Aorta (tissue), 5 donors: ENCODE measurements around the gene CHD6. TPM values are rescaled to one million over a fixed set of nuclear protein-coding genes. Genes with fewer than 3 reads are reported as not detected.

Experiments used
- ATAC-seq: fragments of 200-7000 bp; cut with Tn5 transposase; one replicate; pipeline ENCODE4 v1.9.1; 2022; ENCODE audit warnings: moderate library complexity; ENCODE audit not compliant: low FRiP score
- DNase-seq, 2 donors: peaks; one replicate each; pipeline ENCODE4 v3.0.0-alpha.2; 2020
- H3K27ac ChIP-seq, 2 donors: one replicate each; pipeline ENCODE4 v1.5.1; 2013; ENCODE audit warnings: low read length in 2 of 2, mild to moderate bottlenecking in 2 of 2, moderate library complexity in 2 of 2, control low read depth in 1 of 2, inconsistent platforms in 1 of 2, low read depth in 1 of 2
- H3K27me3 ChIP-seq, 2 donors: one replicate each; pipeline ENCODE4 v1.6.1; 2013; ENCODE audit warnings: control low read depth in 1 of 2, low read length in 1 of 2, mild to moderate bottlenecking in 1 of 2, moderate library complexity in 1 of 2; ENCODE audit not compliant: insufficient read depth in 2 of 2, control insufficient read depth in 1 of 2
- H3K36me3 ChIP-seq, 2 donors: one replicate each; pipeline ENCODE4 v1.6.1; 2013; ENCODE audit warnings: control low read depth in 1 of 2, low read length in 1 of 2, mild to moderate bottlenecking in 1 of 2; ENCODE audit not compliant: insufficient read depth in 2 of 2, control insufficient read depth in 1 of 2
- H3K4me1 ChIP-seq, 2 donors: one replicate each; pipeline ENCODE4 v1.6.1; 2013; ENCODE audit warnings: low read length in 2 of 2, control low read depth in 1 of 2, mild to moderate bottlenecking in 1 of 2, moderate library complexity in 1 of 2; ENCODE audit not compliant: insufficient read depth in 2 of 2, control insufficient read depth in 1 of 2
- H3K4me3 ChIP-seq, 2 donors: one replicate each; pipeline ENCODE4 v1.5.1; 2013; ENCODE audit warnings: low read length in 2 of 2, control low read depth in 1 of 2, mild to moderate bottlenecking in 1 of 2
- H3K9me3 ChIP-seq: one replicate; pipeline ENCODE4 v1.6.1; 2013; ENCODE audit warnings: mild to moderate bottlenecking, low read length; ENCODE audit not compliant: control insufficient read depth
- WGBS, 2 donors: extraction: QIAGEN DNeasy Blood & Tissue Kit; methylation state at CpG; one replicate each; pipeline ENCODE4 v1.1.7; 2013; 5-methylcytosine and 5-hydroxymethylcytosine counted together
- intact Hi-C, 2 donors: fragments of 100-400 bp; cut with DNase I; formaldehyde crosslinking; loops; one replicate each; pipeline versions ENCODE4 v1.14.2 to v1.15.0; 2022
- long read RNA-seq, 2 donors: library from polyadenylated mRNA; unstranded; transcript quantifications; one replicate each; pipeline ENCODE4 v2.0.0, GENCODE V29; 2020 to 2021
- polyA plus RNA-seq, 2 donors: library from polyadenylated mRNA; stranded (reverse); fragments of 200-250 nt; gene quantifications; one replicate each; pipeline ENCODE4 v1.2.3, GENCODE V29; 2013
- total RNA-seq, 2 donors: library from RNA; stranded (reverse); fragmentation: NEBNext Ultra II Directional; extraction: Animal tissue kit (Norgen Biotek cat#: 25700); gene quantifications; one replicate each; pipeline ENCODE4 v1.2.1, GENCODE V29; 2021
- donor health status: healthy with polysubstance abuse.
- donor health status: Bipolar disorder and iron deficiency.
- donor health status: DM: no; HTN: no; CAD: no.
- donor health status: DM: no; HTN: no; CAD: no.
- donor health status: DM: yes; HTN: yes; CAD: no.

CHD6 gene, protein sequence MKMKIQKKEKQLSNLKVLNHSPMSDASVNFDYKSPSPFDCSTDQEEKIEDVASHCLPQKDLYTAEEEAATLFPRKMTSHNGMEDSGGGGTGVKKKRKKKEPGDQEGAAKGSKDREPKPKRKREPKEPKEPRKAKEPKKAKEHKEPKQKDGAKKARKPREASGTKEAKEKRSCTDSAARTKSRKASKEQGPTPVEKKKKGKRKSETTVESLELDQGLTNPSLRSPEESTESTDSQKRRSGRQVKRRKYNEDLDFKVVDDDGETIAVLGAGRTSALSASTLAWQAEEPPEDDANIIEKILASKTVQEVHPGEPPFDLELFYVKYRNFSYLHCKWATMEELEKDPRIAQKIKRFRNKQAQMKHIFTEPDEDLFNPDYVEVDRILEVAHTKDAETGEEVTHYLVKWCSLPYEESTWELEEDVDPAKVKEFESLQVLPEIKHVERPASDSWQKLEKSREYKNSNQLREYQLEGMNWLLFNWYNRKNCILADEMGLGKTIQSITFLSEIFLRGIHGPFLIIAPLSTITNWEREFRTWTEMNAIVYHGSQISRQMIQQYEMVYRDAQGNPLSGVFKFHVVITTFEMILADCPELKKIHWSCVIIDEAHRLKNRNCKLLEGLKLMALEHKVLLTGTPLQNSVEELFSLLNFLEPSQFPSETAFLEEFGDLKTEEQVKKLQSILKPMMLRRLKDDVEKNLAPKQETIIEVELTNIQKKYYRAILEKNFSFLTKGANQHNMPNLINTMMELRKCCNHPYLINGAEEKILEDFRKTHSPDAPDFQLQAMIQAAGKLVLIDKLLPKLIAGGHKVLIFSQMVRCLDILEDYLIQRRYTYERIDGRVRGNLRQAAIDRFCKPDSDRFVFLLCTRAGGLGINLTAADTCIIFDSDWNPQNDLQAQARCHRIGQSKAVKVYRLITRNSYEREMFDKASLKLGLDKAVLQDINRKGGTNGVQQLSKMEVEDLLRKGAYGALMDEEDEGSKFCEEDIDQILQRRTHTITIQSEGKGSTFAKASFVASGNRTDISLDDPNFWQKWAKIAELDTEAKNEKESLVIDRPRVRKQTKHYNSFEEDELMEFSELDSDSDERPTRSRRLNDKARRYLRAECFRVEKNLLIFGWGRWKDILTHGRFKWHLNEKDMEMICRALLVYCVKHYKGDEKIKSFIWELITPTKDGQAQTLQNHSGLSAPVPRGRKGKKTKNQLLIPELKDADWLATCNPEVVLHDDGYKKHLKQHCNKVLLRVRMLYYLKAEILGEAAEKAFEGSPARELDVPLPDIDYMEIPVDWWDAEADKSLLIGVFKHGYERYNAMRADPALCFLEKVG (N-terminal part only)
- total RNA-seq, result 10 to 100 TPM; 65.9 to 72.3 TPM
- polyA plus RNA-seq, result 100 to 1,000 TPM in 1 of 2 donors, 1 to 10 TPM in 1; 3.3 to 126 TPM
- long read RNA-seq, donor 1, partial matches to known transcripts, result 17 of 34 reads
- long read RNA-seq, donor 1, other reads (novel, unspliced or antisense), result 16 of 34 reads
- long read RNA-seq, donor 2, partial matches to known transcripts, result 6 of 20 reads
- long read RNA-seq, donor 2, other reads (novel, unspliced or antisense), result 14 of 20 reads

- H3K36me3 ChIP-seq, result no peaks in the 10 kb centered on the region
- H3K27ac ChIP-seq, result peak within 1 kb of the TSS; percentile 83 to 89
- H3K4me3 ChIP-seq, result peak within 1 kb of the TSS; percentile 99
- H3K9me3 ChIP-seq, result no peaks in the 10 kb centered on the region
- H3K27me3 ChIP-seq, result no peaks in the 10 kb centered on the region
- ATAC-seq, result peak; percentile 98
- WGBS, 2 donors, result 1 to 2% methylated on average over 54 to 102 of the region's 102 CpGs
- DNase-seq, result peak; percentile 100
- intact Hi-C loops, result loop anchor here in 1 of 2 donors (10.0 kb wide), 1 partner anchor 133 kb away; no protein-coding TSS in a partner anchor
- peaks cover 3 to 15% of the 10 kb centered on the region in 2 donors for H3K4me1 ChIP-seq
These were observed at the start of gene CHD6 for GRCh38 chr20:41617902-41618806. Gene CHD6, minus strand, starts transcription at chr20:41618377. Its CDS starts 67,040 bp downstream, at chr20:41551337.

DNA sequence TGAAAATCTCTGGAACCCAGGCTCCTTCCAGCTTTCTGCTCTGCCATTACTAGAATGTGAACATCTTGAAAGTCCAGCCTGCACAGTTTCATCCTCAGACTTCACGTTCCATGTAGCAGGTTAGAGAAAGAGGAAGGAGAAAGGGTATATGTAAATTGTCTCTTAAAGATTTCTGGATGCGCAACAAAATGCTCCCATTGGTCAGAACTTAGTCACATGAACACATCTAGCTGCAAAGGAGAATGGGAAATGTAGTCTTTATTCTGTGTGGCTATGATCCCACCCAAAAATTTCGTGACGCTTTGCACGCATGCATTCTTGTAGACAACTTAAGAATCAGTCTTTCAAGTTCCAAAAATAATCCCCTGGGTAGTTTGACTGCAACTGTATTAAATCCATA lies 46.4 kb upstream of the CHD6 start:
- 36 to 49% methylated on average over 5 of the region's 5 CpGs for WGBS, 2 donors
- Histone ChIP-seq H3K27me3 (no peaks in the 10 kb centered on the region), H3K36me3 (no peaks in the 10 kb centered on the region), H3K27ac (no peak overlapping the region), H3K4me3 (no peak overlapping the region), H3K9me3 (peaks cover 2% of the 10 kb centered on the region), H3K4me1 (no peaks in the 10 kb centered on the region)
- intact Hi-C loops, result no loop called here
- DNase-seq, result no peak
- ATAC-seq, result no peak

- DNase-seq, result no peak
- no peak for ATAC-seq
- 69 to 77% methylated on average over 7 of the region's 7 CpGs for WGBS, 2 donors
- Histone ChIP-seq H3K4me1 (no peaks in the 10 kb centered on the region), H3K9me3 (no peaks in the 10 kb centered on the region), H3K4me3 (no peak overlapping the region), H3K27ac (no peak overlapping the region), H3K27me3 (no peaks in the 10 kb centered on the region), H3K36me3 (no peaks in the 10 kb centered on the region)
- intact Hi-C loops, result no loop called here
These were observed 39.5 kb upstream of the CHD6 start for GRCh38 chr20:41657655-41658054.

DNA sequence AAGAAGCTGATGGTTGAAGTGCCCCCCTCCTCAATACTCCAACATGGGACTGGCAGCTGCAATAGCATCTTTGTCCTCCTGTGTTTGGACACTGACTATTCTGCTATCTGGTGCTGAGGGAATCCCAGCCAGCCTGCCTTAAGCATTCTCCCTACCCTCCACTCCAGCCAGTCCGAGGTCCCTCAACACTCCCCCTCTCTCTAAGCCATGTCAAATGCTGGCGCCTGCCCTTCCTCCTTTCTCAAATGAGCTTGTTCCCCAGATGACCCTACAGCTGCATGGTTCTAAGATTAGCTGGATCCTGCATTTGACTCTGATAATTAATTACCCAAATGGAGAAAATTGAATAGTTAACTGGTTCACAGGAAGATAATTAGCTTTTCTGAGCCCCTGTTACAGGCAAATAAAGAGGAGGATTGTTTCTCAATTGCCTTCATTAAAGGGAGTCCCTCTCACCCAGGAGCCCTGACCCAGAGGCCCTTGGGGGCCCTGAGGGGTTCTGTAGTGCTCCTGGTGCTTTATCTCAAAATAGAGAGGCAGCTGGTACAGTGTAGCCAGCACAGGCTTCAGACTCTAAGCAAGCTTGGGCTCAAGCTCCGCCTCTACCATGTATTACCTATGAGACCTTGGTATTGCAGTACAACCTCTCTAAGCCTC lies 37.9 kb upstream of the CHD6 start:
- no peak overlapping the region for H3K4me3 ChIP-seq
- H3K4me1 ChIP-seq, result no peaks in the 10 kb centered on the region
- ATAC-seq, result no peak
- no peak for DNase-seq
- WGBS, 2 donors, result 65 to 69% methylated on average over 3 of the region's 3 CpGs
- intact Hi-C loops, result no loop called here
- no peak overlapping the region for H3K27ac ChIP-seq
- no peaks in the 10 kb centered on the region for H3K9me3 ChIP-seq
- H3K36me3 ChIP-seq, result no peaks in the 10 kb centered on the region
- H3K27me3 ChIP-seq, result no peaks in the 10 kb centered on the region

DNA sequence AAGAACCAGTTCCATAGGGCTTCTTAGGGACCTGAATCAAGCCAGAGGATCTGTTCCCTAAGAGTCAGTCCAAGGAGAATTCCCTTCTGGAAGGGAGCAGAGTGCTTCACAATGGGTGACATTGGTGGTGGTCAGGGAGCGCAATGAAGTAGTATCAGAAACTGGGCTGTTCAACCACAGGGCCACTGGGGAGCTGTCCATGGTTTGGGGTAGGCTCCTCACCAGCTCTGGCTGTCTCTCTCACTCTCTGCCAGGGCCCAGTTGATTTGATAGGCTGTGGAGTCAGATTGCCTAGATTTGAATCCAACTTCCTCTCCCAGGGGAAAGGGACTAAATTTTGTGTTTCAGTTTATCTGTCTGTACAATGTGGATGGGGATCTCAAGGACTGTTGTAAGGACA lies 36.7 kb upstream of the CHD6 start:
- Histone ChIP-seq H3K27me3 (no peaks in the 10 kb centered on the region), H3K27ac (no peak overlapping the region), H3K36me3 (no peaks in the 10 kb centered on the region), H3K4me3 (no peak overlapping the region), H3K9me3 (no peaks in the 10 kb centered on the region), H3K4me1 (no peaks in the 10 kb centered on the region)
- intact Hi-C loops, result no loop called here
- WGBS, 2 donors, result 57% methylated on average over 1 of the region's 1 CpG
- no peak for ATAC-seq
- no peak for DNase-seq

GRCh38 chr20:41654292-41654691 lies 36.1 kb upstream of the CHD6 start:
- no peak for DNase-seq
- Histone ChIP-seq H3K9me3 (no peaks in the 10 kb centered on the region), H3K4me3 (no peak overlapping the region), H3K27me3 (no peaks in the 10 kb centered on the region), H3K36me3 (no peaks in the 10 kb centered on the region), H3K27ac (no peak overlapping the region), H3K4me1 (no peaks in the 10 kb centered on the region)
- ATAC-seq, result no peak
- 76 to 82% methylated on average over 3 of the region's 3 CpGs for WGBS, 2 donors
- intact Hi-C loops, result no loop called here

DNA sequence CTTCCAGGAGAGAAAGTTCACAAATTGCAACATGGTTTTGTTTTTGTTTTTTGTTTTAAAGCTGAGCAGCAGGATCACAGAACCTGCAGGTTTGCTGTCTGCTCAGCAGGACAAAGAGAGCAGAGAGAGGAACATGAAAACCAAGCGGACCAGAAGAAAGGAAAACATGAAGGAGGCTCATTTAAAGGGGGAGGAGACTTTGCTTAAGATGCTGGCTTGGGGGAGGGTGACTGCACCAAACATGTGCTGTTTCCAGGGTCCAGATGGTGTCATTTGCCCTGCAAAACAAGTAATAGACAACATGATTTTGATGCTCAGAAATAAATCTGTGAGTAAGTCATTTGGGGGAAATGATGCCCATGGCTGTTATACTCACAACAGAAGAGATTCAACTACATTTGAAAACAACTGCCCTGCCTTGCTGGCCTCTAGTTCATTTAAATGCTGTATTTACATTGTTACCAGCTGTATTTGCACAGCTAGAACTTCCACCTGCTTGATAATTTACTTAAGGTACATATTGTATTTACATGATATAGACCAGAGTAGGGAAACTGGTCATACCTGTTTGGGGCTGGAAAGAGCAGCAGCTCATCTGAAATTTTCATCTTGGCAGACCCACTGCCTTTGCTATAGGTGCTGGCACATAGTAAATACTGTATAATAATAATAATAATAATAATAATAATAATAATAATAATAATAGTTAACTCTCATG lies 32.2 kb upstream of the CHD6 start:
- H3K27ac ChIP-seq, result no peak overlapping the region
- no peak overlapping the region for H3K4me3 ChIP-seq
- intact Hi-C loops, result no loop called here
- no peaks in the 10 kb centered on the region for H3K4me1 ChIP-seq
- H3K9me3 ChIP-seq, result no peaks in the 10 kb centered on the region
- DNase-seq (no peak), ATAC-seq (no peak)
- WGBS, 2 donors, result 27 to 33% methylated on average over 1 of the region's 1 CpG
- H3K36me3 ChIP-seq, result no peaks in the 10 kb centered on the region
- no peaks in the 10 kb centered on the region for H3K27me3 ChIP-seq
